GM12801 (cell line): ENCODE results near the gene IL16.

ENCODE experiments used
- TF ChIP-seq, protein P1 (sequence below): IDR thresholded peaks from one replicate; pipeline ENCODE4 v1.5.1; 2011; ENCODE audit warnings: control low read depth; ENCODE audit not compliant: insufficient read length; ENCODE audit errors: extremely low read depth

IL16 gene

DNA sequence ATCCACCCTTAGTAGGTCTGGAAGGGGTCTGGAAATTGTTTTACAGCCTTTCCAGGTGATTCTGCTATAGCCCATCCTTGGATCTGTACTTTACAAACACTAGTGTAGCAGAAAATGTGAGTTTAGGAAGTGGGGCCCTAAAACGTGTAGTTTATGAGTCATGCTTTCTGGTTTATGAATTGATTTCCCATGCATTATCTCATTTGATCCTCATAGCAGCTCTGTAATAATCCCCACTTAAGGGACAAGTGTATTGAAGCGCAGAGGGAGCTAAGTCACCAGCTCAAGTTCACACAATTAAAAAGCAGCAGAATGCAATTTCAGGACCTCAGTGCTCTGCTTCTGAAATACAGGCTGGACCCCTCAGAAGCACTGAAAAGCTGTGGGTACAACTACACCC is 149.9 kb downstream of the IL16 start:
- TF ChIP-seq, protein P1, sequence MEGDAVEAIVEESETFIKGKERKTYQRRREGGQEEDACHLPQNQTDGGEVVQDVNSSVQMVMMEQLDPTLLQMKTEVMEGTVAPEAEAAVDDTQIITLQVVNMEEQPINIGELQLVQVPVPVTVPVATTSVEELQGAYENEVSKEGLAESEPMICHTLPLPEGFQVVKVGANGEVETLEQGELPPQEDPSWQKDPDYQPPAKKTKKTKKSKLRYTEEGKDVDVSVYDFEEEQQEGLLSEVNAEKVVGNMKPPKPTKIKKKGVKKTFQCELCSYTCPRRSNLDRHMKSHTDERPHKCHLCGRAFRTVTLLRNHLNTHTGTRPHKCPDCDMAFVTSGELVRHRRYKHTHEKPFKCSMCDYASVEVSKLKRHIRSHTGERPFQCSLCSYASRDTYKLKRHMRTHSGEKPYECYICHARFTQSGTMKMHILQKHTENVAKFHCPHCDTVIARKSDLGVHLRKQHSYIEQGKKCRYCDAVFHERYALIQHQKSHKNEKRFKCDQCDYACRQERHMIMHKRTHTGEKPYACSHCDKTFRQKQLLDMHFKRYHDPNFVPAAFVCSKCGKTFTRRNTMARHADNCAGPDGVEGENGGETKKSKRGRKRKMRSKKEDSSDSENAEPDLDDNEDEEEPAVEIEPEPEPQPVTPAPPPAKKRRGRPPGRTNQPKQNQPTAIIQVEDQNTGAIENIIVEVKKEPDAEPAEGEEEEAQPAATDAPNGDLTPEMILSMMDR, result no peak

DNA sequence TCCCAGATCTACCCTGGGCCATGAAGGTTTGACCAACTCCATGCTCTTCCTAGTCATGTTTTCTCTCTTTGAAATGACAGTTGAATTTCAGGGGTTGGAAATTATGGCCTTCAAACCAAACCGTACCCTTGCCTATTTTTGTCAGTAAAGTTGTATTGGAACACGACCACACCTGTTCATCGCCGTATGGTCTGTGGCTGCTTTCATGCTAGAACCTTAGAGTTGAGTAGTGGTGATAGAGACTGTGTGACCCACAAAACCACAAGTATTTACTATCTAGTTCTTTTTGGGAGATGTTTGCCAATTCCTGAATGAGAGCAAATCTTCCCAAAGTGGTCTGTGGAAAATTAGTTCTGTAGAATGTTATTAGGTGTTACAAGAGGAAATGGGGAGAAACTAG is 151.2 kb downstream of the IL16 start:
- TF ChIP-seq, protein P1, result no peak

DNA sequence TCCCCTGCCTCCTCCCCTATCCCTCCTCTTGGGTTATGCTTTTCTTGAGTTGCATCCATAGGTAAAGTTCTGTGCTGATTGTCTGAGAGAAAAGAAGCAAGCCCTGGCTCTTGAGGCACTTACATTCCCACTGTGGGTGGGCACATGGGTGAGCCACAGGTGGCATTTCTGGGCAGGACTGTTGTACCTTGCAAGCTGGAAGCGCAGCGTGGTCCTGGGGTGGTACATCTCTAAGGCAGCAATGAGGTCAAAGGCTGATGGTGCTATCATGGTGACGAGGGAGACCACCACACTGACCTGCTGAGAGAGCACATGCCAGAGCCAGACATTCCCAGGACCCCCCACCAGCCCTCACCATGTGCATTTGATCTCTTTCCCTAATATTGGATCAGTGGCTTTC is 152.6 kb downstream of the IL16 start:
- TF ChIP-seq, protein P1, result no peak

DNA sequence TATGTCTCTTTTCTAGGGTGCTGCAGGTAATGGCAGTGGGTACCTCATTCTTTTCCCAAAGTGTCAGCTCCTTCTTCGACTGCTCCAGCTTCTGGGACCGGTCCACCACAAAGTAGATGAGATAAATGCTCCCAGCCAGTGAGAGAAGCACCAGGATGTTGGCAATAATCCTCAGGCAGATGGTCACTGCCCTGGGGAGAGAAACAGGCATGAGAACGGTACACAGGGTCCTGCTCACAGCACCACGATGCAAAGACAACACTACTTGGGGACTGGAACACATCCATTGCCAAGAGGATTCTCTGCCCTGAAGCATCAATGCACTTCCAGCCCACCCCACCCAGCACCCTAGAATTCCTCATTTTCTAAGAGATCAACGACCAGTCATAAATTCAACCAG is 155.0 kb downstream of the IL16 start:
- TF ChIP-seq, protein P1, result no peak

DNA sequence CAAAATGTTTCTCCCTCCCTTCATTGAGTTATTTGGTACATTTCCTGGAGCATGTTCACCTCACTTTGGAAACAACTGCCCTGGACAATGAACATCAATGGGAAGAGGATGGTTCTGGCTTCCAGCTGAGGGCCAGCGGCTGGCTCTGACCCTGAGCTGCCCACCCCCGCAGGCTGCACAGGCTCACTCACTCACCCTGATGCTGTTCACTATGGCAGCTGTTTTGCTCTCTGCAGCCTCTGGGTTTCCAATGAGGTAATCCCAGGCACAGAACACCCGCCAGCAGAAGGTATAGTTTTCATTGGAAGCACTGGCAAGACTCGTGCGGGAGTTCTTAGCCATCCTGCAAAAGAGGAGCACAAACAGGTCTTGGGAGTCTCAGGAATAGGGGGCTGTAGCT is 159.6 kb downstream of the IL16 start:
- TF ChIP-seq, protein P1, result no peak

DNA sequence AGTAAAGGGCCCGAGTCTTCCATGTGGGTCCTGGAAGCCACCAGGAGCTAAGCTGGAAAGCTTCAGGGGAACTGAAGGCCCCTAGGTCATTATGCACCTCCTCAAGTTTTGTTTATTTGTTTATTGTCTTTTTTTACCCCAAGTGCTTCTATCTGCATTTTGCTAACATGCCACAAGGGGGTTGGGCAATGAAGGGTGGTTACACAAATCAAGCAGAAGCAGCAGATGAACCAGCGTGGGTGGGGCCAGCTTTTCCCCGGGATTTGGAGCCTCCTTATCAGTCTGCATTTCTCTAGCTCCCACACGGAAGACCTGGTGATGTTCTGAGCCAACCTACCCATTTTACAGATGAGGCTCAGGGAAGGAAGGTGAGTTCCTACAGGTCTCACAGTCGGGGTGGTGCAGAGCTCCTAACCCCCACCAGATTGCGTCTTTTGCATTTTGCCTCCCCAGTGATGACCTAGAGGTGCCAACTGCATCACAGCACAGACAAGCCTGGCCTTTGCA is 160.6 kb downstream of the IL16 start:
- TF ChIP-seq, protein P1, result no peak

DNA sequence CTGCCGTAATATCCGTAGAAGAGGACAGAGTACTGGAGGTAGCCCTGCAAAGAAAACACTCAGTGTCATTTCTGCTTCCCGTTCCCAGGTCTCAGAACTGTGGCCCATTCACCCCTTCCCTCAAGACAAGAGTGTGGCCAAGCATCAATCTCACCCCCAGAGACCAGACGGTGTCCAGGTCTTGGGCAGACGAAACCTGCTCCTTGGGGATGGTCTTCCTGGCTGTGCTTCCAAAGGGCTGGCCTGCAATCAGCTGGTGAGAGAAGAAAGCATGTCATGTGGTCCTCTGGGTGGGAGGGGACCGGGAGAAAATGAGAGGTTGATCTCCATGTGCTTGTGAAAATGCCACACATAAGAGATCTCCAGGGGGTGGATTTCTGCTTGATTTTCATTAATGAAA is 161.6 kb downstream of the IL16 start:
- TF ChIP-seq, protein P1, result no peak

DNA sequence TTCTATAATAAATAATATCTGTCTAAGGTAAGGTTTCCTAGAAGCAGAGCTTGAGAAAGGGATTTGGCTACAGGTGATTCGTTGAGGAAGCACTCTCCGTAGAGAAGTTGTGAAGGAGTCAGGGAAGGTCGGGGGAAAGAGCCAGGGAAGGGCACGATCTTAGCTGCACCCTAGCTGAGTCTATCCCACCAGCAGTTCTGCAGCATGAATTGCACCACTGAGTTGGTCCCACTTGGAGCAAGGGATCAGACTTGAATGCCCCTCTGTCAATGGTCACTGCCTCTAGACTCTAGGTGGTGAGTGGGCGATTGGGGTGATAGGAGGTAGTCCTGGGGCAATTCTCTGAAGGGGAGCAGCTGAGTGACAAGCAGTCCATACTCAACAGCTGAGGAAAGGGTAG is 163.8 kb downstream of the IL16 start:
- TF ChIP-seq, protein P1, result no peak
